NCI-H748 (cell line): ENCODE results near the gene TRIM44.
"Not testable (repeated sequence)": the region's sequence is repeated elsewhere in the genome, so short reads cannot be mapped to it uniquely, and the experiment has no call there.

Source experiments
- DNase-seq: peaks from one replicate; lab custom pipeline; 2025; ENCODE audit not compliant: unreplicated experiment; lab: John Stamatoyannopoulos, UW

Gene TRIM44

DNA sequence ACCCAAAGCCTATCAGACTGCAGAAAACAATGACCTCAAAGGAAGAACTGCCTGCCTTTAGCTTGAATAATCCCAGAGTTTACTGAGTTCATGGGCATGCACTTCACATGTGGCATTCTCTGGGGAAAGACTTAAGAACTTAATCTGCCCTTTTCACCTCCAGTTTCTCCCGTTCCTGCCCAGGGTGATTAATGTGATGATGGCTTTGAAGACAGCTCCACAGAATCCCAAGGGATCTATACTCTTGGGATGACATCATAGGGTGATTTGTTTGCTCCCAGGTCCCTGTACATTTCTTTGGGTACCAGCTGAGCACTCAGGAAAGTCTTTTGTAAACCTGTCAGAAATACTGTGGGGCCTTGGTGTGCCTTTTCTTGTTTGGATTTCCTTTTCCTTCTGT, 30.3 kb upstream of the TRIM44 start:
- DNase-seq, result no peak

DNA sequence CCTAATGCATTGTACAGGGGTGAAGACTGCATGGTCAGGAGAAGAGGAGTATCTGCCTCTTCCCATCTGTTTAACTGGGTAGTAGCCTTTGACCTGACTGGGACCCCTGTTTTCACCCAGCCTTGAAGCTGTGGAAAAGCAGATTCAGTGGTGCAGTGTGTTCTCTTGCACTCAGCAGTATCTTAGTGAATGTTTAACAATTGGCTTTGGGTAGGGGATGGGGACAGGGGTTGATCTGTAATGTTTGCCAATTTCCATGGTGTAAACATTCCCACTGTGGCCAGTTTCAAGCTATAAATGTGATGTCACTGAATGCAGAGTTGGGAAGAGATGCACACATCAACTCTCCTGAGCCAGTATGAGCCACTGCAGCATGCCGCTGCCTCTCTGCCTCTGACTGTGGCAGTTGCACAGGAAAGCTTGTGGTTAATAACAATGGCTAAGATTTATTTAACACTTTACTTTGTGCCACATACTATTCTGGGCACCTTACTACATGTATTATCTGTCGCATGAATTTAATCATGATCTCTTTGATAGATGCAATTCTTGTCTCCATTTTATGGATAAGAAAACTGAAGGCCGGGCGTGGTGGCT, 28.6 kb upstream of the TRIM44 start:
- no peak for DNase-seq

DNA sequence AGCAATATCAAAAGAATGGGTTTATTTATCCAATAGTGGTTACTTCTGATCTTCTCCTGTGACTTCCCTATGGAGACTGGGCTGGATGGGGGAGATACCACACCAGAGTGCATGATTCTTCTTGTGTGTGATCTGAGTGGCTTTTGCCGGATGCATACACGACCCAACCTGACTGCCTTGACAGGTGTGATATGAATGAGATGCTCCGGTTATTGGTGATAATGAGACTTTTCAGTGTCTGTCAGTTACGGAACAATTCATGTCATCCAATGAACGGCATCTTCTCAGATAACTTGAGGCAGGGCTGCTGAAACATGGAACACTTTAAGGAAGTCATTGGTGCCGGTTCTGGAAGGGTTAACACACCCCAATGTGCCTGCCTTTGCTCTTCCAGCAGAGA, 26.6 kb upstream of the TRIM44 start:
- no peak for DNase-seq

DNA sequence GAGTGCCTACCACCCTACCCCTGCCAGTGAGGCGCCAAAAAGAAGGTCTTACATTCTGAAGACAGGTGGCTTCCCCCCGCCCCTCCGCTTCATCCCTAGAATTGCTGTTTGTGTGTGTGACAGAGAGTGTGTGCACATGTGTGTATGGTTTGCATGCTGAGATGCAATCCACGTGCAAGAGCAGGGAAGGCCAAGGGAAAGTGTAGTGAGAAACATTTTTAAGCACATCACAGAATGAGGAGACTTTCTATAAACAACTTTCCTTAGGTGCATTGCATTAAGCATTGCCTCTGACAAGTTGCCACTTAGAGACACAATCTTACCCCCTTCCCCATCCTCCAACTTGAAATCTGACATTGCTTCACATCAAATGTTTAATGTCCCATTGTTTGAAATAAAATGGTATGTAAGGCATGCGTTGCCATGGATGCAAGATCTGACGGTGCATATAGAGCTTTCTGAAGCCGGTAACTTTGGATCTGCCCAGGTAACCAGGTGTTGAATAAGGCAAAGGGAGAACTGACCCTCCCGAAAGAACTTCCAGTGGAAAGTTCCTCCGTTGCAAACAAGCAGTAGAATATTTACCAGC, 22.9 kb upstream of the TRIM44 start:
- peak; percentile 87 for DNase-seq

DNA sequence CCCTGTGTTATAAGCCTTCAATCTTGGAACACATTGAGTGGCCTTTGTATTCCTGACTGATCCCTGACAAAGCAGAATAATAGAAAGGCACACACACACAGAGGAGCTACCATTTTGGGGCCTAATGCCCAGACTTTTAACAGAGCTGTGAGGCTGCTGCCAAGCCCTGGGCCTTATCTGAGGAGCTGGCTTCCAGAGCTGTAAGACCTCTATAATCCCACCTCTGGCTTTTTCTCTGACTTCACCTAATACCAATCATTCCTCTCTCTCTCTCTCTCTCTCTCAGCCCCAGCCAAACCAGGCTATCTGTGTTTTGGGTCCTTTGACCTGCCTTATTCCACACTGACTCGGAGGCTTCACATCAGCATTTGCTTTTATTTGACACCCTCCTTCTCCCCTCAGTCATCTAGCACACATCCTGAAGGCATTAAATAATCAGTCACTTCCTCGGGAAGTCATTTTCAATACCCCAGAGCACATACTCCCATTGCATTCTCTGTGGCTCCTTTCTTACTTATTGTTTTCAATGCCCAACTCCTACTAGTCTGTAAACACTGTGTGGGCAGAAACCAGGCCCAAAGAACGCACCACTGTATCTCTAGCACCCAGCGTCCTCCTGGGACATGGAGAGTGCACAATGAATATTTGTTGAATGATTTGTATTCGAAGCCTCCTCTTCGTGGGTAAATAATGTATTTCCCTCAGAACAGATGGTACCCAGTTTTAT, 21.2 kb upstream of the TRIM44 start:
- DNase-seq, result no peak

DNA sequence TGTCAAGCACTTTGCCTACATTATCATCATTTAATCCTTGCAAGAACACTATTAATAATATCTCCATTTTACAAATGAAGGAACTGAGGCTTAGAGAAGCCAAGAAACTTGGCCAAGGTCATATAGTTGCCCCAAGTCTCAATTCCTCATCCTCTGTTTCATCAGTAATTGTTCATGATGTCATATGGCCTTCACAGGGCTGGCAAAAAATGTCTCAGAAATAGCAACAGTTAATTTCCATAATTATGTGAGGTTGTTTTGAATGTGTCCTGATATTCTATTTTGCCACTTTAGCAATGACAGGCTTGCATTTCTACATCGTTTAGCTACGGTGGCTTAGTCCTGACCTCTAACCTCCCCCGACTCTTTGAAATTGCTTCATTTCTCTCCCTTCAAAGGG, 20.6 kb upstream of the TRIM44 start:
- DNase-seq, result no peak

DNA sequence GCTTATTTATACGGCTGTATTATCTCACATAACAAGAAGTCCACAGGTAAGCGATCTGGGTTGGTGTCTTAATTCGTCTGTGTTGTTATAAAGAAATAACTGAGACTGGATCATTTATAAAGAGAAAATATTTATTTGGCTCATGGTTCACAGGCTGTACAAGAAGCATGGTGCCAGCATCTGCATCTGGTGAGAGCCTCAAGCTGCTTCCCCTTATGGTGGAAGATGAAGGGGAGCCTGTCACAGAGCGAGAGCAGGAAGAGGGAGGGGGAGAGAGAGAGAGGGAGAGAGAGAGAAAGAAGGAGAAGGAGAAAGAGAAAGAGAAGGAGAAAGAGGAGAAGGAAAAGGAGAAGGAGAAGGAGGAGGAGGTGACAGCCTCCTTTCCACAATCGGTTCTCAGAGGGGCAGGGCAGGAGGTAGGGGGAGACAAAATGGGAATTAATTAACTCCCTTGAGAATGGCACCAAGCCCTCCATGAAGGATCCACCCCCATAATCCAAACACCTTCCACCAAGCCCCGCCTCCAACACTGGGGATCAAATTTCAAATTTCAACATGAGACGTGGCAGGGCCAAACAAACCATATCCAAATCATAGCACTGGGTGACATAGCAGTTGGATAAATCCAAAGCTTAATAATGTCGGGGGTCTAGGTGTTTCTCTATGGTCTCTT, 15.0 kb upstream of the TRIM44 start:
- peak; percentile 91 for DNase-seq

DNA sequence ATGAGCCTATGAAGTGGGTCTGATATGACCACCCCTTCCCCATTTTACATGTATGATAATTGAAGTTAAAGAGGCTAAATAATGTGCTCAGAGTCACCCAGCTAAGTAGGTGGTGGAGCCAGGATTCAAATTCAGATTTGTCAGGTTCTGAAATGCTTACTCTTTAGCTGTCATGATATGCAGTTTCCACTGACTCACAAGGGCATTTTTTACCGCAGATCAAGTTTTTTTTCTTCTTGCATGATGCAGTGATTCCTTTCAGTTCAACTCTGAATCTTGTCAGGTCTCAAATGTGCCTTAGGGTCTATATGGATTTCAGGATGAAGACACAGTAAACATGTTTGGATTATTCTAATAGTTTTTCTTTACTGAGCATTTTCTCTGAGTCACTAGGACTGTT, 12.6 kb upstream of the TRIM44 start:
- no peak for DNase-seq

DNA sequence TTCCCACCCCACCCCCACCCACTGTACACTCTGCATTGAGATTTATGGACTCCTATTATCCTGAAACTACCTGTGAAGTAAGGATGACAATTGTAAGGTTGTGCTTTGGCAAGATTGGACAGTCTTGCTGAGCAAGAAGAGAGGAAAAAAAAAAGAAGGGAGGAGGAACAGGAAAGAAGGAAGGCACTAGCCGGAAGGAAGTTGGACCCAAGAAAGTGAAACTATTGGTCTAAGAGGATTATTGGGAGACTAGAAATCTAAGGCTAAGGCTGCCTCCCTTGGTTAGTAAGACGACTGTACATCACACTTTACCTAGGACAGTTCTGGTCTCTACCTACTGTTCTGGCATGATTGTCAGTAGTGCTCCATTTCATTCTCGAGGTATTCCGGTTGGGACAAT, 12.1 kb upstream of the TRIM44 start:
- no peak for DNase-seq

DNA sequence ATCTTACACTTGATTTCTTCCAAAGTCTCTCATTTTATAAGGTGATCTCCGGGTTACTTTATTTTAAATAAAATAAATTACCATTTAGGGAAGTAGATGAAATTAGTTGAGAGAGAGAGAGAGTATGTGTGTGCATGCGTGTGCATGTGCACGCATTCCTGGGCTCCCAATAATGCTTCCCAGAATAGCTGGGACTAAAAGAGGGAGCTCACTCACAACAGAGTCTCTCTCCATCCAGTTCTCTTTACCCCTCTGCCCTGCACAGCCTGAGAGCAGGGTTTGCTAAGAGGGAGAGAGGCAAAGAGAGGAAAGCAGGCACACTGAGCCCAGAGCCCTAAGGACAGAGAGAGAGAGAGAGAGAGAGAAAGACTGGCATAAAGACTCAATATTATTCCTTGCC, 11.3 kb upstream of the TRIM44 start:
- DNase-seq, result no peak

DNA sequence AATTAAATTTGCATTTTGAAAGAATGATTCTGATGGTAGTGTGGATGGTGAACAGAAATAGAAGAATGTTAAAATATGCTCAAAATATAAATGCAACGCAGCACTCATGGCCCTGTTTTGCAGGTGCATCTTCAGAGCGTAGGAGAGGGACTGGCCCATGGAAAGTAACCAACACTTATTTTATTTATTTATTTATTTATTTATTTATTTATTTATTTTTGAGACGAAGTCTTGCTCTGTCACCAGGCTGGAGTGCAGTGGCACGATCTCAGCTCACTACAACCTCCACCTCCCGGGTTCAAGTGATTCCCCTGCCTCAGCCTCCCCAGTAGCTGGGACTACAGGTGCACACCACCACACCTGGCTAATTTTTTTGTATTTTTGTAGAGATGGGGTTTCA, 9.8 kb upstream of the TRIM44 start:
- DNase-seq, result not testable (repeated sequence)

DNA sequence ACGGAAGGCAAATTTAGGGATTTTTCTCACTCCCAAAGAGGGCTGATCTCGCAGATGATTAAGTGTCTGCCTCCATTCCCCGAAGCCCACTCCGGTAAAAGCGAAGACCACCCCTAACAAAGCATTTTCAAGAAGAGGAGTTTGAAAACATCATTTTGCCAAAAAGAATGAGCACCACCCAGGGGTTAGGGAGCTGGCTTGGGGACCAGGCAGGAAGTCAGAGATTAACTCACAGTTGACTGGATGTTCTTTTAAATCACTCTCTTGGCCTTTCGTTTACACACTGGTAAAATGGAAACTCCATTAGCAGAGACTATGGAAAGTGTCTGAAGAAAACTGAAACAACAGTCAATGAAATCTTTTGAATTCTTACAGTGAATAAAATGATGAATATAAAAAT, 7.9 kb upstream of the TRIM44 start:
- DNase-seq, result peak; percentile 76

DNA sequence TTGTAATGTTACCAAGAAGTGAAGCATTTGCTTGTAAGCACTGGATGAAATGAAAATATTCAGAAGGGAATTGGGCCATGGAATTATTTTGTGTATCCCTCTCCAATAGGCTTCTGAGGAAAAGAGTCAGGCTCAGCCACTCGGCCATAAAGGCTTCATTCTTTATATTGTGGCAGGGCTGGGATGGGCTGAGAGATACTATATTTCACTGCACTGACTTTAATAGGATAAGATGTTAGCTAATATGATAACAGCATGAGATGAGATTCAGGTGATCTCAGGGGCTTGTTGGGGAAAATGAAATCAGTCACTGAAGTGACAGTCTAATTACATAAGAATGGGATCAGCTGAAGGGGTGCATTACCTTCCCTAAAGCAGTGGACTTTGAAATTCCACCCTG, 7.3 kb upstream of the TRIM44 start:
- DNase-seq, result no peak

DNA sequence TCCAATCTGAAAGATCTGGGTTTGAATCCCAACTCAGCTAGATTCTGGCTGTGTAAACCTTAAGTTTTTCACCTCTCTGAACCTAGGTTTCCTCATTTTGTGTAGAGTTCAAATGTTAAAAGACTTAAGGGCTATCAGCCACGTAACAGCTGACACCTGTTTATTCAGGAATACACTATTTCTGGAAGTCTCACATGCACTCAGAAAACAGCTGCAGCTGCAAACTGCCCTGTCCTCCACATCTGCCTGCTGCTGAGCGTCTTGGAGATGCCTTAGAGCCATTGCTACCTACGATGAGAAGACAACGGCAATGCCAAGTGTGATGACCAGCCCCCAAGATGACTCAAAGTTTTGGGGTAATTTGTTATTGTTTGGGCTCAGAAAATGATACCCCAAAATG, 6.7 kb upstream of the TRIM44 start:
- DNase-seq, result no peak

DNA sequence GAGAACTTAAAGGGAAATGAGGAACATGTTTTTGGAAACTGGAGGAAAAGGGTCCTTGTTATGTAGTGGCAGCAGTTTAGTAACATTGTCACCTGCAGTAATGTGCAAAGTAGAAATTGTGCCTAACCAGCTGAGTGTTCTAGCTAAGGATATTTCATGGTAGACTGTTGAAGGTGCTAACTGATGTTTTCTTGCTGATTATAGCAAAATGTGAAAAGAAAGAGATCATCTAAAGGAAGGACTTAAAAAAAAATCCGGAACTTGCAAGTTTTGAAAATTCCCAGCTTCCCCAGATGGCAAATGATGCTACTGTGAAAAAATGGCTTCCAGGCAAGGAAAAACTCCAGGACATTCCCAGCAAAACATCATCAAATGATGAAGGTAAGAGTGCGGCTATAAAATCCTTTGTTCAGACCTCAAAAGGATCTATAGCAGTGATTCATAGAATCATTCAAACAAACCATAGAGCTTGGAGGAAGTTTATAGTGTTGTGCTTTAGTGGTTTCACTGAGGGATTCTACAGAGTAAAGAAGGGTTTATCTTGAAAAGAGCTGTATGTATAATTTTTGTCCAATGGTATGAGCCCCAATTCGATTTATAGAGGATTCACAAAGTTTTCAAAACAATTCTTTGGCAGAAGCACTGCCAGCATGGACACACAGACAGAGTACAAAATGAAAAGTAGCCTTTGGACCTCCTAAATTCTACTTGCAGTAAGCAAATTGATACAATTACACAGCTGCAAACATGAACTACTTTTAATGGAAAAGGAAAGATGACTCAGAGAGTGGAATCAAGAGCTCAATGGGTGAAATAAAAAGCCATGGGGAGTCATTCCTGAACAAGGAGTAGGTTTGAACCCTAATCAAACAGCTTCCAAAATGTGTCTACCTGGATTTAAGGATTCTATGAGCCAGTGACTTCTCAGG, 4.3 kb upstream of the TRIM44 start:
- DNase-seq, result no peak

DNA sequence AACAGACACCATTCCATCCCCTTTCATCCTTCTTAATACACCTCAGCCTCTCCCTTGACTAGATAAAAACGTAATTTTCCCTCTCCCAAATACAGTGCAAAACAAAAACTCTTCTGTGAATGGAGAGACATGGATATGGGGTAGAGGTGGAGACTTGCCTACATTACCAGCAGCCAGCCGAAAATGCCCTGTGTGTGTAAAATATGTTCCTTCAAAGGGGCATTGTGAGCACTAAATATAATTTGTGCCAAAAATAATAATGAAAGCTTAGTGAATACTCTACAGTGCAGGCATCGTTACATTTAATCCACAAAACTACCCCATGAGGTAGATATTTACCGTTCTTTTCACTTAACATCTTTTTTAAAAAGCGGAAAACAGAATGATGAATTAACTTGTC, 1.0 kb upstream of the TRIM44 start:
- DNase-seq, result peak; percentile 32

DNA sequence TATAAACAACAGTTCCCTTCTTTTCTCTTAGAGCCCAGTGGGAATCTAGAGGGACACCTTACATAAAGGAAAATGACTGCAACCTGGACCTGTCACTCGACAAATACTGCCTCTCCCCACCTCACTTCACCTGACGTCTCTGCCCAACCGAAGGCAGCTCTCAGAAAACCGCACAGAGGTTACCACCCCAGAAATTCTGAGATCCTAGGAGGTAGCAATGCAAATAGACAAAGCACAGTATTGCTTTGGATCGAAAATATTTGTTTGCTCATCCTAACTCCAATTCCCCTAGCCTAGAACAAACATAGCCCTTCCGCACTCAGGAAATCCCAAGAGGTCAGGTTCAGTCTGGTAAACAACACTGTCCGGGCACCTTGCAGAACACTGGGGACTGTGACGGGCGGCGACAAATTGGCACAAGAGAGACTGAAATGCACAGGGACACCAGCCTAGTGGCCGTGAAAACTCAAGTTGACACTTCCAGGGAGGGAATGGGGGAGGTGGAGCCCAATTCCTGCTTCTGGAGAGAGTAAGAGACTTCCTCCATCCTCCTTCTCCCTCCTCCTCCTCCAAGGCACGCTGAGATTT, 420 bp upstream of the TRIM44 start:
- DNase-seq, result peak; percentile 94

DNA sequence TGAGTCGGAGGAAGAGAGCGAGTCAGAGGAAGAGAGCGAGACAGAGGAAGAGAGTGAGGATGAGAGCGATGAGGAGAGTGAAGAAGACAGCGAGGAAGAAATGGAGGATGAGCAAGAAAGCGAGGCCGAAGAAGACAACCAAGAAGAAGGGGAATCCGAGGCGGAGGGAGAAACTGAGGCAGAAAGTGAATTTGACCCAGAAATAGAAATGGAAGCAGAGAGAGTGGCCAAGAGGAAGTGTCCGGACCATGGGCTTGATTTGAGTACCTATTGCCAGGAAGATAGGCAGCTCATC, 780 bp downstream of the TRIM44 start:
- DNase-seq, result no peak

DNA sequence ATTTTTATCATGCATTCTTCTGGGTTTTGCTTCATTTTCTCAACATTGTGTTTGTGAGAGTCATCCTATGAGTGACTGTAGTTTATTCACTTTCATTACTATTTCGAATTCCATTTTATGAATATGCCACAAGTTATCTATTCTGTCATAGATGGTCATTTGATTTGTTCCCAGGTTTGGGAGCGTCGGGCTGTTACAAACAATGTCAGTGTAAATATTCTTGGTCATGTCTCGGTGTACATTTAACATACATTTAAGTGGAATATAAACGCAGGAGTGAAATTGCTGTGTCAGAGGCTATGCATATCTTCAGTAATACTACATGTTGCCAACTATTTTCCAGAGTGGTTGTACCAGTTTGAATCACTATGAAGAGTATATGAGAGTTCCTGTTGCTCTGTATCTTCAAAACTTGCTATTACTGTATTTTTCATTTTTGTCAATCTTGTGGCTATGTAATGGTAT, 2.4 kb downstream of the TRIM44 start:
- DNase-seq, result peak; percentile 32

DNA sequence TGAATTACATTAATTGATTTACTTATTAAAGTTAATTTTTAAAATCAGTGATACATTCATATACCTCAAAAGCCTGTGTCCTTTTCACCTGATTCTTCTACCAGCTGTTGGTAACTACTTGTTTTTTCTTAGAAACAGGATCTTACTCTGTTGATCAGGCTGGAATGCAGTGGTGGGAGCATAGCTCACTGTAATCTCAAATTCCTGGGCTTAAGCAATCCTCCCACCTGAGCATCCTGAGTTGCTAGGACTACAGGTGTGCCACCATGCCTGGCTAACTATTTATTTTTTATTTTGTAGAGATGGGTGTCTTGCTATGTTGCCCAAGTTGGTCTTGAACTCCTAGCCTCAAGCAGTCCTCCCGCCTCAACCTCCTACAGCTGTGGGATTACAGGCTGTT, 4.7 kb downstream of the TRIM44 start:
- no peak for DNase-seq

DNA sequence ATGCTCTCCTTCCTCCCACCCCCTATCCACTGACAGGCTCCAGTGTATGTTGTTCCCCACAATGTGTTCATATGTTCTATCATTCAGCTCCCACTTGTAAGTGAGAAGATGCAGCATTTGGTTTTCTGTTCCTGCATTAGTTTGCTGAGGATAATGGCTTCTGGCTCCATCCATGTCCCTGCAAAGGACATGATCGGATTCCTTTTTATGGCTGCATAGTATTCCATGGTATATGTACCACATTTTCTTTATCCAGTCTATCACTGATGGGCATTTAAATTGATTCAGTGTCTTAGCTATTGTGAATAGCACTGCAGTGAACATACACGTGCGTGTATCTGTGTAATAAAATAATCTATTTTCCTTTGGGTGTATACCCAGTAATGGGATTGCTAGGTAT, 5.8 kb downstream of the TRIM44 start:
- not testable (repeated sequence) for DNase-seq
